Osteoblast (primary cell): Measurements from ENCODE around the gene OR6C4. TPM values are rescaled to one million over a fixed set of nuclear protein-coding genes. Genes with fewer than 3 reads are reported as not detected.
"Not testable (repeated sequence)": the region's sequence is repeated elsewhere in the genome, so short reads cannot be mapped to it uniquely, and the experiment has no call there.

ENCODE experiments used
- DNase-seq: peaks from one replicate; pipeline ENCODE4 v3.0.0; 2011; ENCODE audit warnings: low spot score, mixed read lengths; ENCODE audit not compliant: insufficient read length; ENCODE audit errors: missing footprints
- H2AFZ ChIP-seq: 2 replicates; pipeline ENCODE4 v1.6.0; 2011; ENCODE audit warnings: mild to moderate bottlenecking, low read length
- H3K27ac ChIP-seq: 2 replicates; pipeline ENCODE4 v1.5.1; 2011; ENCODE audit warnings: mild to moderate bottlenecking, low read depth, low read length, moderate library complexity
- H3K27me3 ChIP-seq: 2 replicates; pipeline ENCODE4 v1.6.0; 2012; ENCODE audit warnings: mild to moderate bottlenecking, control low read depth, inconsistent platforms, low read length, moderate library complexity; ENCODE audit not compliant: insufficient read depth
- H3K36me3 ChIP-seq: 2 replicates; pipeline ENCODE4 v1.5.1; 2011; ENCODE audit warnings: mild to moderate bottlenecking, low read length, control low read depth, moderate library complexity; ENCODE audit not compliant: insufficient read depth
- H3K4me1 ChIP-seq: 2 replicates; pipeline ENCODE4 v1.5.1; 2011; ENCODE audit warnings: mild to moderate bottlenecking, low read length, control low read depth, moderate library complexity; ENCODE audit not compliant: insufficient read depth
- H3K4me2 ChIP-seq: 2 replicates; pipeline ENCODE4 v1.6.0; 2011; ENCODE audit warnings: mild to moderate bottlenecking, low read length; ENCODE audit not compliant: insufficient read depth
- H3K4me3 ChIP-seq: fragments of 200-600 bp; sonication (generic); 3 replicates; pipeline ENCODE4 v1.5.1; 2012; ENCODE audit warnings: mild to moderate bottlenecking, low read length, inconsistent platforms; ENCODE audit not compliant: insufficient read depth
- H3K79me2 ChIP-seq: 2 replicates; pipeline ENCODE4 v1.6.0; 2012; ENCODE audit warnings: mild to moderate bottlenecking, low read length, control low read depth, inconsistent platforms; ENCODE audit not compliant: insufficient read depth
- H3K9me3 ChIP-seq: 2 replicates; pipeline ENCODE4 v1.5.1; 2011; ENCODE audit warnings: low read depth, low read length, control low read depth
- H4K20me1 ChIP-seq: 2 replicates; pipeline ENCODE4 v1.6.0; 2012; ENCODE audit warnings: mild to moderate bottlenecking, low read length, control low read depth; ENCODE audit not compliant: insufficient read depth
- CTCF ChIP-seq: IDR thresholded peaks from 2 replicates; pipeline ENCODE4 v1.5.1; 2011; ENCODE audit warnings: mild to moderate bottlenecking, low read depth, low read length, moderate library complexity; ENCODE audit errors: extremely low read depth
- total RNA-seq: library from RNA; depleted of rRNA; stranded (reverse); fragments of >200 nt; gene quantifications from 2 replicates; pipeline ENCODE4 v1.2.3, GENCODE V29; 2012

Gene OR6C4
- total RNA-seq, 1 donor: not detected

- Histone ChIP-seq H3K9me3 (no peaks in the 10 kb centered on the region), H3K36me3 (no peaks in the 10 kb centered on the region), H3K27me3 (no peaks in the 10 kb centered on the region), H4K20me1 (no peaks in the 10 kb centered on the region), H3K4me2 (no peak overlapping the region), H3K4me3 (no peak overlapping the region), H3K27ac (no peak overlapping the region), H3K4me1 (no peaks in the 10 kb centered on the region), H3K79me2 (no peaks in the 10 kb centered on the region), H2AFZ (no peak overlapping the region)
- no peak for TF ChIP-seq CTCF
- DNase-seq: no peak
Observed at GRCh38 chr12:55516391-55516790, 33.0 kb upstream of the OR6C4 start.

GRCh38 chr12:55548235-55548634 is 1.2 kb upstream of the OR6C4 start:
- H3K27me3 ChIP-seq, H4K20me1 ChIP-seq, H3K27ac ChIP-seq, H3K36me3 ChIP-seq, H3K4me2 ChIP-seq, H3K4me1 ChIP-seq, H3K79me2 ChIP-seq, H3K9me3 ChIP-seq, H3K4me3 ChIP-seq, DNase-seq, H2AFZ ChIP-seq: not testable (repeated sequence)

- no peaks in the 10 kb centered on the region for H3K36me3 ChIP-seq
- no peaks in the 10 kb centered on the region for H4K20me1 ChIP-seq
- no peaks in the 10 kb centered on the region for H3K27me3 ChIP-seq
- H2AFZ ChIP-seq: no peak overlapping the region
- H3K4me2 ChIP-seq: no peak overlapping the region
- no peak overlapping the region for H3K4me3 ChIP-seq
- H3K79me2 ChIP-seq: no peaks in the 10 kb centered on the region
- no peaks in the 10 kb centered on the region for H3K4me1 ChIP-seq
- TF ChIP-seq CTCF: no peak
- no peak overlapping the region for H3K27ac ChIP-seq
- no peak for DNase-seq
- H3K9me3 ChIP-seq: no peaks in the 10 kb centered on the region
Observed at GRCh38 chr12:55548756-55549155, 646 bp upstream of the OR6C4 start.

GRCh38 chr12:55554296-55554695 is 4.9 kb downstream of the OR6C4 start:
- Histone ChIP-seq H3K27ac (no peak overlapping the region), H3K4me2 (no peak overlapping the region), H3K4me3 (no peak overlapping the region), H3K36me3 (no peaks in the 10 kb centered on the region), H3K9me3 (no peaks in the 10 kb centered on the region), H2AFZ (no peak overlapping the region), H4K20me1 (no peaks in the 10 kb centered on the region), H3K79me2 (no peaks in the 10 kb centered on the region), H3K27me3 (no peaks in the 10 kb centered on the region), H3K4me1 (no peaks in the 10 kb centered on the region)
- no peak for TF ChIP-seq CTCF
- DNase-seq: no peak

GRCh38 chr12:55570060-55570459 is 20.7 kb downstream of the OR6C4 start:
- not testable (repeated sequence) for H2AFZ ChIP-seq

GRCh38 chr12:55570689-55571088 is 21.3 kb downstream of the OR6C4 start:
- not testable (repeated sequence) for H3K4me3 ChIP-seq, DNase-seq, H4K20me1 ChIP-seq, H3K4me1 ChIP-seq, H3K27me3 ChIP-seq, H2AFZ ChIP-seq, H3K9me3 ChIP-seq, H3K79me2 ChIP-seq, H3K36me3 ChIP-seq, H3K4me2 ChIP-seq, H3K27ac ChIP-seq

More at GRCh38 chr12:55570060-55570459, 20.7 kb downstream of the OR6C4 start:
- not testable (repeated sequence) for H4K20me1 ChIP-seq, H3K9me3 ChIP-seq, H3K36me3 ChIP-seq, H3K27ac ChIP-seq, H3K79me2 ChIP-seq, H3K4me1 ChIP-seq, H3K4me3 ChIP-seq, DNase-seq, H3K27me3 ChIP-seq, H3K4me2 ChIP-seq
